Suprapubic skin (tissue), 4 donors: ENCODE results near the gene SLC29A3. TPM values are rescaled to one million over a fixed set of nuclear protein-coding genes. Genes with fewer than 3 reads are reported as not detected.

ENCODE experiments used
- DNase-seq, 2 donors: peaks; one replicate each; pipeline ENCODE4 v3.0.0-alpha.2; 2019; ENCODE audit warnings: low spot score in 2 of 2
- H3K27ac ChIP-seq: fragments of 200-600 bp; sonication (generic); one replicate; pipeline ENCODE4 v1.5.1; 2019
- H3K27me3 ChIP-seq: fragments of 200-600 bp; sonication (generic); one replicate; pipeline ENCODE4 v1.5.1; 2019
- H3K36me3 ChIP-seq: fragments of 200-600 bp; sonication (generic); one replicate; pipeline ENCODE4 v1.5.1; 2019
- H3K4me1 ChIP-seq: fragments of 200-600 bp; sonication (generic); one replicate; pipeline ENCODE4 v1.5.1; 2019
- H3K4me3 ChIP-seq: fragments of 200-600 bp; sonication (generic); one replicate; pipeline ENCODE4 v1.5.1; 2019; ENCODE audit warnings: mild to moderate bottlenecking
- H3K9me3 ChIP-seq: fragments of 200-600 bp; sonication (generic); one replicate; pipeline ENCODE4 v1.5.1; 2019
- EP300 ChIP-seq: sonication (generic); formaldehyde crosslinking; IDR thresholded peaks from one replicate; pipeline ENCODE4 v1.6.1; 2017; ENCODE audit warnings: antibody characterized with exemption
- POLR2A ChIP-seq, 2 donors: fragments of 450-650 bp; IDR thresholded peaks; one replicate each; pipeline ENCODE4 v1.6.1; 2017; ENCODE audit warnings: antibody characterized with exemption in 2 of 2, mild to moderate bottlenecking in 2 of 2, moderate library complexity in 2 of 2
- POLR2AphosphoS5 ChIP-seq, 3 donors: sonication (generic); formaldehyde crosslinking; IDR thresholded peaks; one replicate each; pipeline ENCODE4 v1.6.1; 2017; ENCODE audit warnings: antibody characterized with exemption in 3 of 3
- WGBS: methylation state at CpG from one replicate; pipeline ENCODE4 v1.1.5; 2018; 5-methylcytosine and 5-hydroxymethylcytosine counted together
- total RNA-seq, 4 donors: library from RNA; depleted of rRNA; stranded (reverse); fragments of >200 nt; gene quantifications; one replicate each; pipeline ENCODE4 v1.1.0, GENCODE V29; 2016
- TF ChIP-seq, protein P1 (sequence below), 2 donors: fragments of 200-600 bp in 1 of 2; fragments of 450-650 bp in 1 of 2; sonication (generic) in 1 of 2; IDR thresholded peaks; one replicate each; pipeline ENCODE4 v1.5.1; 2016 to 2019; ENCODE audit warnings: antibody characterized with exemption in 2 of 2, mild to moderate bottlenecking in 1 of 2, moderate library complexity in 1 of 2

SLC29A3 gene
- total RNA-seq, 4 donors from 2014 or later, result 1.3 to 2.8 (median 2.2) TPM

- Histone ChIP-seq H3K27me3 (no peaks in the 10 kb centered on the region), H3K27ac (no peak overlapping the region), H3K4me3 (no peak overlapping the region), H3K36me3 (no peaks in the 10 kb centered on the region), H3K4me1 (no peaks in the 10 kb centered on the region), H3K9me3 (no peaks in the 10 kb centered on the region)
- TF ChIP-seq, protein P1, sequence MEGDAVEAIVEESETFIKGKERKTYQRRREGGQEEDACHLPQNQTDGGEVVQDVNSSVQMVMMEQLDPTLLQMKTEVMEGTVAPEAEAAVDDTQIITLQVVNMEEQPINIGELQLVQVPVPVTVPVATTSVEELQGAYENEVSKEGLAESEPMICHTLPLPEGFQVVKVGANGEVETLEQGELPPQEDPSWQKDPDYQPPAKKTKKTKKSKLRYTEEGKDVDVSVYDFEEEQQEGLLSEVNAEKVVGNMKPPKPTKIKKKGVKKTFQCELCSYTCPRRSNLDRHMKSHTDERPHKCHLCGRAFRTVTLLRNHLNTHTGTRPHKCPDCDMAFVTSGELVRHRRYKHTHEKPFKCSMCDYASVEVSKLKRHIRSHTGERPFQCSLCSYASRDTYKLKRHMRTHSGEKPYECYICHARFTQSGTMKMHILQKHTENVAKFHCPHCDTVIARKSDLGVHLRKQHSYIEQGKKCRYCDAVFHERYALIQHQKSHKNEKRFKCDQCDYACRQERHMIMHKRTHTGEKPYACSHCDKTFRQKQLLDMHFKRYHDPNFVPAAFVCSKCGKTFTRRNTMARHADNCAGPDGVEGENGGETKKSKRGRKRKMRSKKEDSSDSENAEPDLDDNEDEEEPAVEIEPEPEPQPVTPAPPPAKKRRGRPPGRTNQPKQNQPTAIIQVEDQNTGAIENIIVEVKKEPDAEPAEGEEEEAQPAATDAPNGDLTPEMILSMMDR (IDR thresholded peaks at IDR 0.05), result peak; percentile 71 to 94
- TF ChIP-seq EP300, result no peak
- 30% methylated on average over 10 of the region's 10 CpGs for WGBS
- peak; percentile 85 to 87 for DNase-seq
Observed at GRCh38 chr10:71383972-71384687, 65.1 kb downstream of the SLC29A3 start.

GRCh38 chr10:71388171-71388570, 69.1 kb downstream of the SLC29A3 start:
- 86% methylated on average over 5 of the region's 5 CpGs for WGBS
- no peak for DNase-seq
- Histone ChIP-seq H3K27ac (no peak overlapping the region), H3K36me3 (no peaks in the 10 kb centered on the region), H3K4me1 (no peaks in the 10 kb centered on the region), H3K27me3 (peaks cover 9% of the 10 kb centered on the region), H3K9me3 (no peaks in the 10 kb centered on the region), H3K4me3 (no peak overlapping the region)
- TF ChIP-seq POLR2A (IDR thresholded peaks at IDR 0.05), result no peak
- TF ChIP-seq, protein P1 (IDR thresholded peaks at IDR 0.05), result no peak
- no peak for TF ChIP-seq EP300
- TF ChIP-seq POLR2AphosphoS5 (IDR thresholded peaks at IDR 0.05), result no peak

DNA sequence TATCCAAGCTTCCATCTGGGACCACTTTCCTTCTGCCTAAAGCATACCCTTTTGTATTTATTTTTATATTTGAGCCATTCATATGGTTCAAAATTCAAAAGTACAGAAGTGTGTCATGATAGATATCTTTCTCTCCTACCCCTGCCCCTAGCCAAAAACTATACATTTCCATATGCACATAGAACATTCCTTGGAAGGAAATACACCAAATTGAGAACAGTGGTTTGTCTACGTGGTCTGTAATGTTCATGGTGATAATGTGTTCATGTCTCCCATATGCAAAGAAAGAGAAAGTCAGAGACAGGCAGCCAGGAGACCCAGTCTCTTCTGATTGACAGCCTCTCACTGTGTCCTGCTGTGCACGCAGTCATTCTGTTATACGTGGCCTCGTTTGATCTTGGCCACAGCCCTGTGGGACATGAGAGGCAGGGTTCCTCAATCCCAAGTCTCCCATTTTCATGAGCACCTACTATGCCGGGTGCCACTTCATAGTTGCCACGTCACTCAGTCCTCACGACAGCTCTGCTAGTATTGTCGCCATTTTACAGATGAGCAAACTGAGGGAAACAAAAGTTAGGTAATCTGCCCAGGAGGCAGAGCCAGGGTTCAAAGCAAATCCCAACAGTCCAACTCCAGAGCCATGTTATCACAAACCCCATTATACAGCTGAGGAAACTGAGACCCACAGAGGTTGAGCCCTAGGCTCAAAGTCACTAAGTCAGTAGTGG, 69.7 kb downstream of the SLC29A3 start:
- Histone ChIP-seq H3K27ac (no peak overlapping the region), H3K4me1 (no peaks in the 10 kb centered on the region), H3K9me3 (no peaks in the 10 kb centered on the region), H3K27me3 (peaks cover 9% of the 10 kb centered on the region), H3K36me3 (no peaks in the 10 kb centered on the region), H3K4me3 (no peak overlapping the region)
- 81% methylated on average over 8 of the region's 8 CpGs for WGBS
- TF ChIP-seq, protein P1 (IDR thresholded peaks at IDR 0.05), result no peak
- TF ChIP-seq EP300 (no peak), POLR2AphosphoS5 (IDR thresholded peaks at IDR 0.05) (no peak), POLR2A (IDR thresholded peaks at IDR 0.05) (no peak)
- no peak for DNase-seq

DNA sequence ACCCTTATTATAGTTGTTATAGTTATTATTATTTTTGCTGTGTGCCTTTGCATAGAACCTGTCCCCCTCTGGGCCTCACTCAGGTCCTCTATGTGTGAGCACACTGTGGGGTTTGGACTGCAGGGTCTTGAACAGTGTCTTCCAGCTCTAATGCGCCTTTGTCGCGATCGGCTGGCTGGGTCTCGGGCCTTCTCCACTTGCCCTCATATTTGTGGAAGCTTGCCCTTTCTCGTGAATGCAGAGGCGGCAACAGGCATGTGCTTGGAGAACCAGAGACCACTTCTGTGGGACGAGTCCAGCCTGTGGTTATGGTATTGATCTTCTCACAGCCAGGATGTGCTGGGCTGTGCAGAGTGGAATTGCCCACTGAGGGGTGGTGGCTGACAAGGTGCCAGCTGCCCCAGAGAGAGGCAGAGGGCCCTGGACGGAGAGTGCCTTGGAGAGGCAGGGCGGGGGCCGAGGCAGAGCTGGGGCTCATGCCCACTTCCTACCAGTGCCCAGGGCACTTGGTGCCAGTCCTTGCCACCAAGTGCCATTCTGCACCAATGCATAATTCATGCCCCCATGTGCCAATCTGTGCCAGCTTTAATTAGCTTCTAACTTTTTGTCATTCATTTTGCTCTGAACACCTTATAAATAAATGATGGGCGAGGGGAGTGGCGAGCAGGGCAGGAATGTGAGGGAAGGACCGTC, 70.9 kb downstream of the SLC29A3 start:
- H3K27me3 ChIP-seq, result peaks cover 9% of the 10 kb centered on the region
- H3K27ac ChIP-seq, result no peak overlapping the region
- no peak overlapping the region for H3K4me3 ChIP-seq
- no peak for DNase-seq
- TF ChIP-seq POLR2AphosphoS5 (IDR thresholded peaks at IDR 0.05), result no peak
- TF ChIP-seq POLR2A (IDR thresholded peaks at IDR 0.05), result no peak
- TF ChIP-seq, protein P1 (IDR thresholded peaks at IDR 0.05), result no peak
- TF ChIP-seq EP300, result no peak
- no peaks in the 10 kb centered on the region for H3K4me1 ChIP-seq
- WGBS, result 75% methylated on average over 14 of the region's 14 CpGs
- H3K36me3 ChIP-seq, result no peaks in the 10 kb centered on the region
- H3K9me3 ChIP-seq, result no peaks in the 10 kb centered on the region

GRCh38 chr10:71390461-71390835, 71.4 kb downstream of the SLC29A3 start:
- Histone ChIP-seq H3K4me1 (no peaks in the 10 kb centered on the region), H3K9me3 (no peaks in the 10 kb centered on the region), H3K4me3 (no peak overlapping the region), H3K36me3 (no peaks in the 10 kb centered on the region), H3K27me3 (peaks cover 9% of the 10 kb centered on the region), H3K27ac (no peak overlapping the region)
- WGBS, result 40% methylated on average over 8 of the region's 10 CpGs
- TF ChIP-seq, protein P1 (IDR thresholded peaks at IDR 0.05), result no peak
- TF ChIP-seq EP300 (no peak), POLR2AphosphoS5 (IDR thresholded peaks at IDR 0.05) (no peak), POLR2A (IDR thresholded peaks at IDR 0.05) (no peak)
- DNase-seq, result no peak
